Measurements from ENCODE around the gene SKIC8.
A peak's percentile ranks its signal among the peaks of the same experiment; 100 is the strongest.

The SKIC8 gene

DNA sequence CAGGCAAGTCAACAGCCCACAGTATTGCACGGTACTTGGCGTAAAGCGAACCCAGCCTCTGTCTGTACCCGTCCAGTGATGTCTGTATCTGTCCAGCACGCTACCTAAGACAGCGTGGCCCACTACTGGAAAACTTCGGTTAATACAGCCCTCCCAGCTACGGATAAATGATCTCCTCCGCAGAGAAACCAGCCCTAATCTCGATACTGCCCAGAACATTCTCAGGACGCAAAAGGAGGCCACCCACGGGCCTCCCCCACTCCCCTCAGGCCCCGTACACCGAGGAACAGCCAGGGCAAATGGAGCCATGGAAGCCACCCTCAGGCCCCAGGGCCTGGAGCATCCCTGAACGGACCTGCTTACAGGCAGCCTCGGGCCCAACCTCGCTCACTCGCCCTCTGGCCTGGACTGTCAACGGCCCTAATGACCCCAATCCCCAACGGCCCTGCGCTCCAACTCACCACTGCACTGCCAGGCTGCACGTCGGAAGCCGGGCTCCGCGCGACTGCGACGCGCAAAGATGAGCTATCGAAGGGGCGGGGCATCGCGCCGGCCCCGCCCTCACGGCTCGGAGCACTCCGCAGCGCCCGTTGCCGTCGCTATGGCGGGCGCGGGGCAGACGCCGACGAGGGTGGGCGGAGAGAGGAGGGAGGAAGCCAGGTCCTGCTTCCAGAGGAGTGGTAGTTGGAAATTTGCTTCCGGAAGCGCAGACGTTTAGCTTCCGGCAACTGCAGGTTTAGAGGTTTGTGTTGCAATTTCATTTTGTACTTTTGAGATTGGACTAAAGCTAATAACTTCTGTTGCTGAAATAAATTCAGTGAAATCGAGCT lies at the start of gene SKIC8:
SKIC8 (minus strand) TSS at position 509 of the 830 bp plus-strand sequence. CDS start 3,923 bp downstream, outside the sequence.
- DNase-seq: peak; percentile 89

DNA sequence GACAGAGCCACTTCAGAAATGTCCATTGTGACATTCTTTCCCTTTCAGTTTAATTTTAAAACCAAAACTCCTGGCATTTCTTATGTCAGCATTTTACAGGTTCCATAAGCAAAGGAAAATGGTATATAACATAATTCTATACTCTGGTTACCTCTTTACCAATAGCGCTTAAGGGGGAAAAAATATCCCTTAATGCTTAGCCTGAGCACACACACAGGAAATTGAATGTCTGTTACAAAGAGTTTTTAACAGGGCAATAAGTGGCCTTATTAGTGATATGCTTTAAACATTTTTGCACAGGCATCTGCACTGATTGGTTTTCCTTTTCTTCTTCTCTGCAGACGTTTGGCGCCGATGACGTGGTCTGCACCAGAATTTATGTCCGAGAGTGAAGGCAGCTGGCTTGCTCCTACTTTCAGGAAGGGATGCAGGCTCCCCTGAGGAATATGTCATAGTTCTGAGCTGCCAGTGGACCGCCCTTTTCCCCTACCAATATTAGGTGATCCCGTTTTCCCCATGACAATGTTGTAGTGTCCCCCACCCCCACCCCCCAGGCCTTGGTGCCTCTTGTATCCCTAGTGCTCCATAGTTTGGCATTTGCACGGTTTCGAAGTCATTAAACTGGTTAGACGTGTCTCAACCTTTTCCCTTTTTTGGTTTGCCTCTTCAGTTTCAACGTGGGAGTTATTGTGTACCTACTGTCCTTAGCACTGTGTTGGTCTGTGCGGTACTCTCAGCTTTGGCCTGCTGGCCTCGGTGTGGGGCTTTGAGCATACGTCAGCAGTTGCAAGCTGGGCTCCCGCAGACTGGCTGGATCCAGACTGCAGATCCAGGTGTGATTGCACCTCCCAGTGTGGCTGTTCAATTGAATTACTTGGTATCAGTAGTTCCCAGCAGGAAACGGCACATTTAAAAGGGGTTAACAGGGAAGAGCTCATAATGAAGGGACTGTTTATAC lies 48.5 kb upstream of the SKIC8 start:
- no peak for DNase-seq

DNA sequence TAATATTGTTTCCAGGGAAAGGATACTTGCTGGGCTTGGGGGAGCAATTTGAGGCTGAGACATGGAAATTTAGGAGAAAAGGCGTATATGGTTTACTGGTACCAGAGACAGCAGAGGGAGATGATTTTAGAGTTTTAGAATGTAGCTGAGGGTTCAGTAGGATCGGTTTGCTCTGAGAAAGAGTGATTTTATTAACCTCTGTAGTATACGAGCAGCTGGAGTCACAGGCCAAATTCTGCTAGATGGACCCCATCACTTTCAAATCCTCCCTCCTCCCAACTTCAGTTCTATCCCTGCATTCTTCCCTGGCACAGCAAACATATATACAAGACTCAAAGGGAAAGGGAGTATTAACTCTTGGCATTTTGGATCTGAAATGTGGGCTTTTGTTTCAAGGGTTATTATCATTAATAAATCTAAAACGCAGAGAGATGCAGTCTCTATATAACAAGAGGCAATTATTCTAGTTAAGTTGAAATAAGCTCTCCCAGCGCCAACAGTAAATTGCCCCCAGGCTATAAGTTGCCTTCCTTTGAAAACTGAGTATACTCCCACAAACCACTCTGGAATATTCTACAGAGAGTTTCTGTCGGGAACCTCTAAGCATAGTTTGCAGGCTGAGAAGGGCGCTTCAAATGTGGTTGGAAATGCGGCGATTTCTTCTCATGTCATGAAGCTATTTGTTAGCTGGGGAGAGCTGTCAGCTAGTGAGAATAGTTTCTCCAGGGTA lies 46.2 kb upstream of the SKIC8 start:
- no peak for DNase-seq

DNA sequence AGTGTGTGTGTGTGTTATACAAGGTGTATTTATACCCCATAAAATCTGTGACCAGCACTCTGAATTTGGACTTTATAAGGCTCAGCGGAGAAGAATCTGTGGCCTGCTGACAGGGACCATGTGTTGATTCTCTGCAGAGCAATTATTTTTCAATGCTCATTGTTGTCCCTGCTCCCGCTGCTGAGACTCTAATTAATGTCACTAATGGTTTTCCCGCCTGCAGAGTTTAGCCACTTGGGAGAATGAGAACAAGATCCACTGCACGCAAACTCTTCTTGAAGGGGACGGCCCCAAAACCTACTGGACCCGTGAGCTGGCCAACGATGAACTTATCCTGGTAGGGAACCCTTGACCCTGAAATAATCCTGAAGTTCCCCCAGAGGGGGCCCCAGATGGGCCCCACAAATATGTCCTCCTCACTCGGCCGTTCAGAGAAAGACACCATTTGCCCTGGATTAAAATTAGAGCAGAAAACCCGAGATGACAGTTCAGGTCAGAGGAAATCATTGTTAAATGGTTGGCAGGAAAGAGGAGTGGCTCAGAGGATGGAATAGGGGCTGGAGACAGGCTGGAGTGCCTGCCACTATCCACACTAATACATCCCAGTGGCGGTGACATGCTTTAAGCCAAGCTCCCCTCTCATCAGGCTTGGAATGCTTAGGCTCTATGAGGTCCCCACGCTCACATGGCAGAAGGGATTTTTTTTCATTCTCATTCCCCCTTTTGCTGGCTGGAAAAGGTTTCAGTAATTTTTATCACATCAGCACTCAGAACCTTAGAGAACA lies 44.1 kb upstream of the SKIC8 start:
- peak; percentile 38 for DNase-seq

DNA sequence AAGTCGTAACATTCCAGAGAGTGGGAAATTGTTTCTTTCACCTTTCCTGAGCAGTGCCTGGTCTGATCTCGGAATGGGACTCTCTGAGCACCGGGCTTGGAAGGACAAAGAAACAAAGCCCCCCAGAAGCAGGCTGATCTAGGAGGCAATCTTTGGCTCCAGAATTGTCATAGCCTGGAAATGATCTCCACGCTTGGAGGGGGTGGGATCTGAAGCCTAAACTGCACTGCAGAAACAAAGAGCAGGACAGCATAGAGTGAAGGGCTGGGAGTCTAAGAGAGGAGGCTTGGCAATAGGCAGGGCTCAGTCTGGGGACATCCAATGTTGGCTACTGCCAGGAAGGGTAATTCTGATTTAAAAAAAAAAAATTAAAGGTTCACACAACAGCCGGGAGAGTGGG lies 42.6 kb upstream of the SKIC8 start:
- DNase-seq: no peak

DNA sequence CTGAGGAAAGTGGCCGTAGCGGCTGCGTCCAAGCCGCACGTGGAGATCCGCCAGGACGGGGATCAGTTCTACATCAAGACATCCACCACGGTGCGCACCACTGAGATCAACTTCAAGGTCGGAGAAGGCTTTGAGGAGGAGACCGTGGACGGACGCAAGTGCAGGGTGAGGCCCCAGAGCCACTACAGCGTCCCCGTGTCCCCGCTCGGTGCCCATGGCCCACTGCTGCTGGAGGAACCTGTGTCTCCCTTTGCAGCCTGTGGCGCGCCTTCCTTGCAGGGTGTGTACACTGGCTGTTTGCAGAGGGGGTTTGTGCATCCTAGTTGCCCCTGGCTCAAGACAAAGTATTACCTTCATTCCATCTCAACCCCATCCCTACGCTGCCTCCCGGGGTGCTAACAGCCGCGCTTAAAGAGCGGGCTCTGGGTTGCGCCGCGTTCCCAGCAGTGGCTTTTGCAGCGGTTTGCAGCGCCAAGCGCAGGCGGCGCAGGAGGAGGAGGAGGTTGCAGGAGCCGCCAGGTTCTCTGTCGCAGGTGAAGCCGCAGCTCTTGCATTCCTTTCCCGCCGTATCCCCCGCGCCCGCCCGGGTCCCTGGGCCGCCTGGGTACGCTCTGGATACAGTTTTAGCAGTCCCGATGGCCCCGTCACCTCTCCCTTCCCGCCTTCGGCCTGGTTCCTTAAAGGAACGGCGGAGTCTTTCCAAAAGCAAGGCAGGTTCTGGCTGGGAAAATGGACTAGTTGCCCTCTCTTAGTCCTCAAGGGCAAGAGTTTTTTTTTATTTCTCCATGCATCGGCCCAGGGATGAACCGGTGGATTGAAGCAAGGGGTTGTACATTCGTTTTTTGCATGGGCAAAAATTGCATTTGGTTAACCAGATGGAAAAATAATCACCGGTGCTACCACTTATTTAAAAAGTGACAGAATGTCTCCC lies 41.9 kb upstream of the SKIC8 start:
- DNase-seq: no peak

DNA sequence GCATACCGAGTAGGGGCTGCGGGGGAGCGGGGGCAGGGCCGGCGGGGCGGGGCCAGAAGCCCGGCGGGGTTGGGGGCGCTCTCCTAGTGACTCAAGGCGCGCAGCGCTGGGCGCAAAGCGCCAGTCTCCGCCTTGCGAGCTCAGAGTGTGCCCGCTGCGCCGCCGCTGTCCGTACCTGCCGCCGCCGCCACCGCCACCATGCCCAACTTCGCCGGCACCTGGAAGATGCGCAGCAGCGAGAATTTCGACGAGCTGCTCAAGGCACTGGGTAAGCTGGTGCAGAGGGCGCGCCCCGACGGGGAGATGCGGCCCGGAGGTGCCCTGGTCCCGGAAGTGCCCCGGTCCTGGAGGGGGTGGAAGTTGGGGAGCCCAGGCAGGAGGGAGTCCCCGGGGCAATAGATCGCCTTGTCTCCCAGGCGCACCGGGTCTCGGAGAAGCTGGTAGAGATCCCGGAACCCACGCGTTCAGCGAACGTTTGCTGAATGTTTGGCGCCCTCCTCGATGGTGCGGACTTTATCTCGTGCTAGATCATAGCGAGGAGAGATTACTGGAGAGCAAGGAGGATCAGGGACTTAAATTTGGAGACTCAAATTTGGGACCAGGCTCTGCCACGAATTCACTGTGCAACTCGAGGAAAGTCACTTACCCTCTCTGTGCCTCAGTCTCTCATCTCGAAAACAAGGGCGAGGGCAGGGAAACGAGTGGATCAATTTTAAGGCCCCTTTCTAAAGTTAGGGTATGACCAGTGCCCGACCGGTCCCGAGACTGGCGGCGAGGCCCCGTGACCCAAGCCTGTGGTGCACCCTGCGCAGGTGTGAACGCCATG lies 41.0 kb upstream of the SKIC8 start, which contains the start of gene CRABP1:
CRABP1 (plus strand) TSS at position 123 of the 826 bp plus-strand sequence; CDS start at position 199, 76 bp downstream.
- DNase-seq: no peak

DNA sequence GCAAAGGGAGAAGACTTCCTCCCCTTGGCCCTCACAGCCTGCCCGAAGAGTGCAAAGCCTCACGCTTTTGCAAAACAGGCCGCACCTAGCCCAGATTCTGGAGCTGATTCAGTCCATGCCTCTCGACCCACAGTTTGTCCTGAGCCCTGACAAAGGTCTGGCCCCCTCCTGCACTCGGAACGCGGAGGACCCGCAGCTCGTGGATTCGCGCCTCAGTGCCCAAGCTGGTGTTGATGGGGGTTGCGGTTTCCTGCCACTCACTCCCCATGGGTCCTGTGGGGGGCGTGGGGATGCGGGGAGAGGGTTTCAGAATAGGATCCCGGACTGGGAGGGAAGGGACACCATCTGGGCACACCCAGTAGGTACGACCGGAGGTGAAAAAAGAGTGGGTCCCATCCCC lies 40.1 kb upstream of the SKIC8 start:
- DNase-seq: no peak

DNA sequence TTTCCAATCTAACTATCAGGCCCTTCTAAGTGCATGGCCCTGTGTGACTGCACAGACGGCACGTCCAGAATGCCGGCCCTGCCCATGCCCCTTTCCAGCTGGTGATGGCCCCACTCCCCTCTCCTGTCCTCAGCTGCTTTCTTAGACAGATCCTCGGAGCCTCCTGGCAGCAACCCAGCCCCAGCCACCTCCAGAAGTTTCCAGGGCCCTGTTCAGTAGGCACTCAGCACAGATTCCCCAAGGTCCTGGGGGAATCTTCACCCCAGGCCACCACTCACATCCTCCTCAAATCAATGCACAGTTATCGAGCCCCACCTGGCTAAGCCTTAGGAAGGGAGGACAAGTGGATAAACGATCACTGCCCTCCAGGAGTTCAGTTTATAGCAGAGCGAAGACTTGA lies 39.4 kb upstream of the SKIC8 start:
- no peak for DNase-seq

DNA sequence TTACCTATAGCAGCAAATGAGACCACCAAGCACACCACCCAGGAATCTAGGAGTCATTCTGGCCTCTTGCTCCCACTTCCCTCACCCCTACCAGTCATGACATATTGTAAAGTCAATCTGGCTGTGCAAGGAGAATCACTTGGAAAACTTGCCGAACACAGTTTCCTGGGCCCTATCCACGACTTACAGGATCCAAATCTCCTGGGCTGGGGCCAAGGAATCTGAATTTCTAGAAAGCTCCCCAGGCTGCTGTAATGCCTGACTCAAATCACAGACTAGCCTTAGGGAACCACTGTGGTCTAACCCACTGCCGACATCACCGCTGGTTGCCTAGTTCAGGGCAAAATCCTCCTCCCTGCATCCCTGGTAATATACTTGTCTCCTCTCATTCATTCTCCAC lies 36.6 kb upstream of the SKIC8 start:
- DNase-seq: no peak

DNA sequence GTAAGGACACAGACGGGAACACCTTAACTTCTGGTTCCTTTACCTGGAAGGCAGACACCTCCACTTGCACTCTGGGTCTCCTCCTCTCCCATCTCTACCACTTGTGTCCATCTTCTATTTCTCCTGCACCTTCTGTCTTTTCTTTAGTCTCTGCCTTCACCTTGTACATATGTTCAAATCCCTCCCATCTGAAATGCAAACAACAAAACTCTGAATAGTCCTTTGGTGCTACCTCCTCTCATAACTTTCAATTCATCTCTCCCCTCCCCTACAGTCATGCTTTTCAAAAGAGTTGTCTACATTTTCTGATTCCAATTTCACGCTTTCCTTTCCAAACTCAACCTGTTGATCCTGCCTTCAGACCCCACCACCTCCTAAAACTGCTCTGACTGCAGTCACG lies 35.4 kb upstream of the SKIC8 start:
- DNase-seq: no peak

DNA sequence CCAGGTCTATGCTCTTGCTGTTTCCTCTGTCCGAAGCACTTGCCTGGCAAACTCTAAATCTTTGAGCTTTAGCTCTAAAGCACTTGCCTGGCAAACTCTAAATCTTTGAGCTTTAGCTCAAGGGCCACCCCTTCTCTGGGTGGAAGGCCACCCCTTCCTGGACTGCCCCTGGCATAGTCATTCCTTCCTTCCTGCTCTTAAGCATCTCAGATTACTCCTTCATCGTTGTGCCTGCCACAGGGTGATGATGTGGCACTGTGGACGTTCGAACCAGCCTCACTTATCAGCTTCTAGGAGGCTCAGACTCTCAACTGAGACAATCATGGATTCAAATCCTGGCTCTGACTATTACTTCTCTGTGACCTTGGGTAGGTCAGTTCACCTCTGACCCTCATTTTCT lies 30.2 kb upstream of the SKIC8 start:
- DNase-seq: no peak

DNA sequence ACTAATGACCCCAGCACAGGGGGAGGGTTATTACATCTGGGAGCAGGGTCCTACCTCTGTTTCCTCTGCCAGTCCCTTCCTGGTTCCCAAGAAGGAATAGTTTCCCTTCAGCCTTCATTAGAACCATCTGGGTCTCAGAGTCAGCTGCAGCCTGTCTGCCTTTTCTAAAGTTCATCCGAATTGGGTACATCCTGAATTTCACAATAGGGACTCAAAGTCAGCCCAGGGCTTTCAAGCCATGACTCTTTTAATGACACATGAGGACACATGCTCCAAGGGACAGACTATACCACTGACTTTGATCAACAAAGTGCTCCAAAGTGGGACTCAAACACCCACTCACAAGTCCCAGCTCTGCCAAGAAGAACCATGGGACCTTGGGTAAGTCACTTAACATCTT lies 28.1 kb upstream of the SKIC8 start:
- DNase-seq: no peak

DNA sequence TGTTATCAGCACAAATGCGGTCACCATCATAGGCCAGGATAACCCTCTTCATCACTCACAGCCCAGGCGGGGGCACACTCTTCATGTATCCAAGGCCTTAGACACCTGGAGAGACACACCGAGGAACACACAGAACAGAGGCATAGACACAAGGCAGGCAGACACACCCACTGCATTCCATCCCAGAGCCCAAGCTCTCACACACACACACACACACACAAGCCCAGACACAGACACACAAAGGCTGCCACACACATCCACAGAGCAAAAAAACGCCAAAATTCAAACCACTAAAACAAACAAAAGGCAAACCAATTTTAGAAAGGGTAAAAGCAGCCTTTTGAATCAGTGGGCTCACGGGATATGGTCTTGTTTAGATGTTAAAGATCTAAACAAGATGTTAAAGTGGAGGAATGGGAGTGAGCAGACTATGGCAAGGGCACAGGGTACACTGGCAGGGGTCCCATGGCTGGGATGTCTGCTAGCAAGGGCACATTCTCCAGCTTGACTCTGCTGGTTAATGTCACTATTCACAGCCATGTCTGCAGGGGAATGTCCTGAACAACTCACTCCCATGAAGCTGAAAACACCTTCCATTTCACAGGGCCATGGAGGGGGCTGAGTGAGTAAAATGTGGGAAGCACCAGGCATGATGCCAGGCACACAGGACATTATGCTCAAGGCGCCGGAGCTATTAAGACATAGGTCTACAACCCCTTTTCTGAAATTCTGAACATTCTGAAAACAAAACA lies 25.9 kb upstream of the SKIC8 start:
- DNase-seq: no peak

DNA sequence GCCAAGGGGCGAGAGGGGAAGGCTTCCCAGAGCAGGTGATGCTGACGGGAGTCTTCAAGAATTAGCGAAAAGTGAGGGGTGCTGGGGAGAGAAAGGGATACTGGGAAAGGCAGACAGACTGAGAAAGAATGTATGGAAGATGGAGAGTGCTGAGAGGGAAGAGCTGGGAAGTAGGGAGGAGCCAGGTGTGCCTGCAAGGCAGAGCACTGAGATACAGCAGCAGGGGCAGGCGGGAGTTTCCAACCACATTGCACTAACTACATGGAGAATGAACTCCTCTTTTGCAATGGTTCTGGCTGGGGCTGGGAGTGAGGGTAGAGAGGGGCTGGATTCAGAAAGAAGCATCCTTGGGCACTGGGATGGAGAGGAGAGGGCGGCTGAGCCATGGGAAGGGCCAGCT lies 24.7 kb upstream of the SKIC8 start:
- no peak for DNase-seq

DNA sequence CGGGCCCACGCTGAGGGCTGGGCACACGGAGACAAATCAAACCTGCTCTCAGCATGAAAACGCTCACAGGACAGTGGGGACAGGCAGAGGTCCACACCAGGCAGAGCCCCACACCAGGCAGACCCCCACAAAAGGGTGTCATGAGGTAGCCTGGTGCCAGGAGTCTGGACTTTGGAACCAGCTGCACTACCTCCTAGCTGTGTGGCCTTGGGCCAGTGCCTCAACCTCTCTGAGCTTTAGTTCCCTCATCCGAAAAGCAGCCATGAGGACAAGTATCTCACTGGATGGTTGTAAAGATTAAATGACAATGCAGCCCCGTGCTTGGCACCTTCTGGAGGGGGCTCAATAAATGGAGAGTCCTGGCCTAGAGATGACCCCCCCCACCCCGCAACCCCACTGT lies 24.3 kb upstream of the SKIC8 start:
- DNase-seq: no peak

DNA sequence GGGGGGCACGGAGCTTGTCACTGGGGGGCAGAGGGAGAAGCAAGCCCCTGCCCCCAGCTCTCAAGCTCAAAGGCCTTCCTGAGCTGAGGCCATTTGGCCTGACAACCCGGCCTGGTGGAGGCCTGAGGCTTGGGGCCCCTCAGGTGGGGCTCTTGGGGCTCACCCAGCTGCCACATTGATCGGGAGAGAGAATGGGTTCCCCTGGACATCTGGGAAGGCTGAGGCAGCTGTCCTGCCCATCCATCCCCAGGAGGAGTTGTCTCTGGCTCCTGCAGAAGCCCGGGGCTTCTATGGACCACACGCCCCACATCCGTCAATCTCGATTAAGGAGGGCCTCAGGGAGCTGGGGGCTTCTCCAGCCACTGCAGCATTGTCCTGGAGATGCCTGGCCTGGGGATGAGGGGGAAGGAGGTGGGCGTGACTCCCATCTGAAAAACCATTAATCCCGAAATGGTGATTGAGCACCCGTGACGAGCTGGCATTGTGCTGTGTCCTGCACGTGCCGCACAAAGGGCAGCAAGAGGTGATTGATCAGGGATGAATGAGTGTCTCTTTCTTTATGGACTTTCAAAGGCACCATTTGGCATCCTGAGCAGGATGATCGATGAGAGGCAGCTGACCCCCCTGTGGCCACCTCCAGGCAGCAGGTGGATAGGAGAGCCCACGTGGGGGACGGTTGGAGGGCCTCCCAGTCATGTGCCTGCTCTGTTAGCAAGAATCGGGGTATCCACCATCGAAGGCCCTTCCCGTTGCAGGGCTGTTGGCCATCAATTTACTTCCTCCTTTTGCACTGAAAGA lies 23.5 kb upstream of the SKIC8 start:
- DNase-seq: no peak

DNA sequence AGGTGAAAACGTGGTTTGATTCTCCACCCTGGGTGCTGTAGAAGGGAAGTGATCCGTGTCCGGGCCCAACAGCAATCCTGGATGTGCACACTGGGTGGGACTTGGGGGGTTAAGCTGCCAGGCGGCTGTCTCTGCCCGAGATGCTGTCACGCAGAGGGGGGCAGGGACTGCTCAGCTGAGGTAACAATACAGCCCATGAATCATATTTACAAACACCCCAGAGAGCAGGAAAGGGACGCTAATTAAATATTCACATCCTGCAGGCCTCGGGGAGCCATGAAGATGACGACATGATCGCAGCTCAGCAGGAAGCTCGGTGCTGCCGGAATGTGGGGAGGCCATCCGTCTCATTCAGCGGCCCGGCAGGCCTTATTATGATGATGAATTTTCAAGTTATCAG lies 22.8 kb upstream of the SKIC8 start:
- no peak for DNase-seq

DNA sequence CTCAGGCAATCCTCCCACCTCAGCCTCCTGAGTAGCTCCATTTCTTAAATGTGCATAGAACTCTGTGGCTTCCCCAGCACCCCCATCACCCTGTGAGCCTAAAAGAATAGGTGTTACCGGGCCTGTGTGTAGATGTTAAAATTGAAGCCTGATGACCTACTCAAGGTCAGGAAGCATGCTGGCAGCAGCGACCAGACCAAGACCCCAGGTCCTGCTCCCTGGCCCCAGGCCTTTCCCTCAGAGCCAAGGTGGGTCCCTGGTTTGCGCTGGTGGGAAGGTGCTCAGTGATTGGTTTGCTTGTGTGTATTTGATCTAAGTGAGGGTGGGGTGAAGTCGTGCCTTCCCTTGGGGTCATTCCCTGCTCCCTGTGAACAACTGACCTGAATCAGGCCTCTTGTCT lies 22.4 kb upstream of the SKIC8 start:
- DNase-seq: no peak
